Fibroblast of villous mesenchyme (primary cell): ENCODE data around the gene AFG1L. TPM values are rescaled to one million over a fixed set of nuclear protein-coding genes. Genes with fewer than 3 reads are reported as not detected.
"Not testable (repeated sequence)": the region's sequence is repeated elsewhere in the genome, so short reads cannot be mapped to it uniquely, and the experiment has no call there.

ENCODE experiments used
- DNase-seq: peaks from one replicate; pipeline ENCODE4 v3.0.0-alpha.2; 2010; ENCODE audit warnings: low read depth
- H3K4me3 ChIP-seq: 2 replicates; pipeline ENCODE4 v1.5.1; 2011; ENCODE audit warnings: low read depth, mild to moderate bottlenecking, low read length
- CTCF ChIP-seq: IDR thresholded peaks from 2 replicates; pipeline ENCODE4 v1.5.1; 2012; ENCODE audit warnings: low read depth, mild to moderate bottlenecking, low read length; ENCODE audit not compliant: insufficient read depth
- total RNA-seq: library from RNA; depleted of rRNA; stranded (reverse); fragments of >200 nt; gene quantifications from 2 replicates; pipeline ENCODE4 v1.2.3, GENCODE V29; 2012

The AFG1L gene
- total RNA-seq, 1 donor: 6.0 TPM

DNA sequence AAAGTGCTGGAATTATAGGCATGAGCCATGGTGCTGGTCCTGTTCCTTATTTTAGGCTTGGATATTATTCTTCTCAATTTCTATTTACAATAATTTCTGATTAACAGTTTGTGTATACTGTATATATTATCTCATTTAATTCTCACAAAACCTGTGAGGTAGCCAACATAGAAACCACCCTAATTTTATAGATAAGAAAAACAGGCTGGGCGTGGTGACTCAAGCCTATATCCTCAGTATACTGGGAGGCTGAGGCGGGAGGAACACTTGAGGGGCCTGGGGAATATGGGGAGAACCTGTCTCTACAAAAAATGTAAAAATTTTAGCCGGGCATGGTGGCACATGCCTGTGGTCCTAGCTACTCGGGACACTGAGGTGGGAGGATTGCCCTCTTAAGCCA, 3.8 kb upstream of the AFG1L start:
- no peak overlapping the region for H3K4me3 ChIP-seq
- no peak for DNase-seq
- TF ChIP-seq CTCF: no peak

GRCh38 chr6:108292561-108292960, 2.3 kb upstream of the AFG1L start:
- H3K4me3 ChIP-seq, DNase-seq: not testable (repeated sequence)

GRCh38 chr6:108293527-108294296, 1.1 kb upstream of the AFG1L start:
- H3K4me3 ChIP-seq: peak overlapping the region; percentile 94
- TF ChIP-seq CTCF: no peak
- no peak for DNase-seq

DNA sequence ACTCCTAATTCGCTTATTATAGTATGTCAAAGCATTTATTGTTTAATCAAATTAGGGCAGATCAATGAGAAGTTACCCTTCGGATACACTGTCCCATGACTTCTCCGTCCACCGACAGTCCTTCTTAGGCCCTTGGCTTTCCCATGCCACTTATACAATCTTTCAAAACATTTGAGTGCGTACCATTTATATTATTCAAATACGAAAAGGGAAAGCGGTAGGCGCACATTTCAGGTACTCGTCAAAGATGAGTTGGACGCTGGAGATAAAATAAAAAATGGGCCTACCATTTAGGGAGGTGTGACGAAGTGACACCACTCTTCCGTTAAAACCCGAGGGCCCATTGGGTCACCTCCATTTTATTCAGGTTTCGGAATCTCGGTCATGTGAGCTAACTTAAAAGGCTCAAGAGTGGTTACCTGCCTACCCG, 542 bp upstream of the AFG1L start:
- no peak for DNase-seq
- no peak for TF ChIP-seq CTCF
- H3K4me3 ChIP-seq: peak overlapping the region; percentile 94

DNA sequence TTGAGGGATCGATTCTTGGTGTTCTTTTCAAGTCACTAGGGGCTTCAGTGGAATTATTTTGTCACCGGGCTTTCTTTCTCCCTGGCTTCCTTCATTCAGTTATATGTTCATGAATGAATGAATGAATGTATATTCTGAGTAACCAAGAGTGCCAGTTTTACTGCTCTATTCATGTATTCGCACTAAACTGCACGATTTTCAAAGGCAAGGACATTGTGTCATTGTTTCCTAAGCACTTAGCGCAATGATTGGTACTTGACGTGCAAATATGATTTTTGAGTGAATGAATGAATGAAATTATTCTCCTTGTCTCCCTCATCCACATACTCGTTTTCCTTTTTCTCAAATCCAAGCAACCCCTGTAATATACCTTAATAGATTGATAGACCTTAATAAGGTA, 822 bp downstream of the AFG1L start:
- no peak for TF ChIP-seq CTCF
- DNase-seq: no peak
- H3K4me3 ChIP-seq: peak overlapping the region; percentile 94

DNA sequence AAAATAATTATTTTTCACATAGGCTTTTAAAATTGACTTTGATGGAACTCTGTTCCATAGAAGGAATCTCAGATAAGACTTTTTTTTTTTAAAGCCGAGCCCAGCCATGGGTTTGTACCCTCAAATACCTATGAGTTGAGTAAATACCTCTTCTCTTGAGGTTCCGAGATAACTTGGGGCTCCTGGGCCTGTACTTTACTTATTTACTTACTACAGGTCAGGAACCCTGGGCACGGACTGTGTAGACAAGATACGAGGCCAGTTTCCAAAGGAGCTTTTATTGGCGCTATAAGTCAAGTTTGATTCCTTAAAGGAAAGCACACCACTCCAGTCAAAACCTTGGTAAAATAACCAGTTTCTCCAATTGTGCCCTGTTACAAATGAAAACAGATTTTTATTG, 7.5 kb downstream of the AFG1L start:
- H3K4me3 ChIP-seq: no peak overlapping the region
- DNase-seq: no peak
- no peak for TF ChIP-seq CTCF

GRCh38 chr6:108304646-108305045, 9.8 kb downstream of the AFG1L start:
- no peak for DNase-seq
- no peak overlapping the region for H3K4me3 ChIP-seq
- TF ChIP-seq CTCF: no peak

GRCh38 chr6:108308641-108309040, 13.8 kb downstream of the AFG1L start:
- not testable (repeated sequence) for H3K4me3 ChIP-seq, DNase-seq
